GM12878 (cell line): ENCODE measurements around the gene DLX5. TPM values are rescaled to one million over a fixed set of nuclear protein-coding genes. Genes with fewer than 3 reads are reported as not detected.

Experiments
- ATAC-seq: fragments of 200-7000 bp; cut with Tn5 transposase; 3 replicates; pipeline ENCODE4 v1.9.1; 2020; ENCODE audit warnings: mild to moderate bottlenecking, moderate library complexity
- BruUV-seq: library from RNA; stranded (reverse); fragments of 400-500 nt; replicated peaks from 2 replicates; lab custom pipeline; 2021; lab: Mats Ljungman, UMichigan
- CTCF ChIA-PET: fragments of 300-600 bp; sonication (Branson Sonifier 250); formaldehyde crosslinking; extraction: SDS; loops from one replicate; lab custom pipeline; 2021; ENCODE audit warnings: inconsistent platforms; lab: Yijun Ruan, JAX
- POLR2A ChIA-PET: fragments of 350-600 bp; formaldehyde crosslinking; extraction: SDS; loops from one replicate; lab custom pipeline; 2021; ENCODE audit warnings: inconsistent platforms; lab: Charles Lee
- RAD21 ChIA-PET: fragments of 300-600 bp; sonication (Branson Sonifier 250); formaldehyde crosslinking; loops from one replicate; lab custom pipeline; 2023; ENCODE audit warnings: antibody characterized with exemption; ENCODE audit not compliant: unreplicated experiment; lab: Charles Lee
- SMC1A ChIA-PET: fragments of 300-600 bp; sonication (Branson Sonifier 250); formaldehyde crosslinking; loops from one replicate; lab custom pipeline; 2023; ENCODE audit not compliant: unreplicated experiment, uncharacterized antibody; lab: Charles Lee
- DNase-seq: peaks from one replicate; pipeline ENCODE4 v3.0.0-alpha.2; 2011; ENCODE audit warnings: low read depth, low spot score
- FAIRE-seq: peaks from 3 replicates; lab custom pipeline; 2011; peaks lifted over from hg19 to GRCh38; lab: Jason Lieb, UNC
- H2AFZ ChIP-seq: 2 replicates; pipeline ENCODE4 v1.6.0; 2011; ENCODE audit warnings: low read depth, low read length, control low read depth; ENCODE audit not compliant: control insufficient read depth
- H3K27ac ChIP-seq: 2 replicates; pipeline ENCODE4 v1.5.1; 2011; ENCODE audit warnings: control low read depth; ENCODE audit not compliant: control insufficient read depth, insufficient read depth
- H3K27me3 ChIP-seq, 2 experiments: replicated peaks in 1 of 2; 2 replicates each; pipeline versions ENCODE4 v1.6.0 to v1.6.1; 2011; ENCODE audit warnings: low read length in 1 of 2; ENCODE audit not compliant: control insufficient read depth in 2 of 2, insufficient read depth in 2 of 2
- H3K36me3 ChIP-seq, 2 experiments: 2 replicates each; pipeline ENCODE4 v1.5.1; 2011; ENCODE audit warnings: low read length in 1 of 2; ENCODE audit not compliant: control insufficient read depth in 2 of 2, insufficient read depth in 2 of 2
- H3K4me1 ChIP-seq: 2 replicates; pipeline ENCODE4 v1.6.1; 2011; ENCODE audit warnings: mild to moderate bottlenecking, low read length, moderate library complexity, mixed read lengths; ENCODE audit not compliant: control insufficient read depth, insufficient read depth
- H3K4me2 ChIP-seq: 2 replicates; pipeline ENCODE4 v1.6.0; 2011; ENCODE audit warnings: control low read depth; ENCODE audit not compliant: control insufficient read depth, insufficient read depth
- H3K4me3 ChIP-seq: fragments of 200-600 bp; sonication (generic); 2 replicates; pipeline ENCODE4 v1.5.1; 2016
- H3K79me2 ChIP-seq: 2 replicates; pipeline ENCODE4 v1.6.0; 2011; ENCODE audit warnings: low read length; ENCODE audit not compliant: control insufficient read depth, insufficient read depth
- H3K9ac ChIP-seq: 2 replicates; pipeline ENCODE4 v1.8.0; 2011; ENCODE audit warnings: low read length, control low read depth, mixed read lengths; ENCODE audit not compliant: control insufficient read depth, insufficient read depth
- H3K9me3 ChIP-seq: replicated peaks from 3 replicates; pipeline ENCODE4 v1.5.1; 2011; ENCODE audit warnings: mild to moderate bottlenecking, low read length; ENCODE audit not compliant: control insufficient read depth, insufficient read depth
- H4K20me1 ChIP-seq: 2 replicates; pipeline ENCODE4 v1.6.0; 2011; ENCODE audit not compliant: control insufficient read depth, insufficient read depth
- ATF2 ChIP-seq: IDR thresholded peaks from 2 replicates; pipeline ENCODE4 v1.6.1; 2012; ENCODE audit warnings: low read length, inconsistent platforms
- CHD4 ChIP-seq: fragments of 200-600 bp; sonication (generic); IDR thresholded peaks from 2 replicates; pipeline ENCODE4 v1.6.1; 2016; ENCODE audit warnings: mild to moderate bottlenecking
- CREM ChIP-seq: IDR thresholded peaks from 2 replicates; pipeline ENCODE4 v1.6.1; 2014; ENCODE audit warnings: antibody characterized with exemption, low read depth
- KAT2A ChIP-seq: conservative IDR thresholded peaks from 2 replicates; pipeline ENCODE4 v1.6.1; 2011; ENCODE audit warnings: low read depth, low read length; ENCODE audit not compliant: control insufficient read depth
- REST ChIP-seq: IDR thresholded peaks from 2 replicates; pipeline ENCODE4 v1.6.1; 2012; ENCODE audit warnings: mild to moderate bottlenecking, low read depth, low read length
- SP1 ChIP-seq: IDR thresholded peaks from one replicate; pipeline ENCODE4 v1.6.1; 2011; ENCODE audit warnings: low read depth, low read length
- TARDBP ChIP-seq: IDR thresholded peaks from 2 replicates; pipeline ENCODE4 v1.6.1; 2016; ENCODE audit warnings: borderline replicate concordance
- ZBTB40 ChIP-seq: fragments of 450-650 bp; IDR thresholded peaks from 2 replicates; pipeline ENCODE4 v1.6.1; 2016; ENCODE audit warnings: mild to moderate bottlenecking, moderate library complexity, borderline replicate concordance
- ZNF274 ChIP-seq: IDR thresholded peaks from one replicate; pipeline ENCODE4 v1.8.0; 2011; ENCODE audit not compliant: insufficient read length, insufficient read depth
- ZNF384 ChIP-seq: IDR thresholded peaks from 2 replicates; pipeline ENCODE4 v1.6.1; 2012; ENCODE audit warnings: low read depth, mild to moderate bottlenecking, low read length, improper control_type of control experiment, borderline replicate concordance
- ZNF687 ChIP-seq: fragments of 450-650 bp; IDR thresholded peaks from 2 replicates; pipeline ENCODE4 v1.6.1; 2017; ENCODE audit warnings: mild to moderate bottlenecking, moderate library complexity
- WGBS: methylation state at CpG from one replicate; pipeline ENCODE4 v1.1.6; 2016; ENCODE audit warnings: low lambda C conversion rate; ENCODE audit not compliant: insufficient replicate concordance, insufficient coverage; ENCODE audit errors: missing lambda C conversion rate; 5-methylcytosine and 5-hydroxymethylcytosine counted together
- in situ Hi-C: fragments of 300-500 bp; cut with MboI; formaldehyde crosslinking; loops from 9 replicates; pipeline ENCODE4 v1.14.3; 2018; ENCODE audit warnings: mixed read lengths
- intact Hi-C: fragments of 100-400 bp; cut with micrococcal nuclease; formaldehyde crosslinking; loops from one replicate; pipeline ENCODE4 v1.14.2; 2022; ENCODE audit not compliant: unreplicated experiment
- polyA plus RNA-seq, 11 experiments: library from polyadenylated mRNA; depleted of rRNA in 4 of 11; unstranded in 6 of 11; stranded (reverse) in 5 of 11; fragments of >200 nt; fragmentation: Nextera tagmentation in 4 of 11; fragmentation: Illumina TruSeq in 1 of 11; extraction: Ambion mirVana in 4 of 11; extraction: Trizol in 1 of 11; gene quantifications; 1 replicate in 1 of 11; 2 replicates in 10 of 11; pipeline versions ENCODE4 v1.2.1 to v1.2.3, GENCODE V29; 2011 to 2016; ENCODE audit warnings: inconsistent platforms in 2 of 11, missing spikeins in 2 of 11, low read depth in 1 of 11
- total RNA-seq, 4 experiments: library from RNA; depleted of rRNA in 3 of 4; stranded (reverse); fragments of >200 nt in 3 of 4; fragmentation: Illumina TruSeq in 1 of 4; extraction: Trizol in 1 of 4; gene quantifications; 2 replicates each; pipeline versions ENCODE4 v1.2.1 to v1.2.3, GENCODE V29; 2013 to 2021

Gene DLX5
- total and polyA plus RNA-seq, 10 of the 15 experiments (the other 5 are each of a cell fraction or from before 2014, with no cell fraction given) = not detected

GRCh38 chr7:96997512-96998032 is 27.1 kb downstream of the DLX5 start:
- intact Hi-C loops (no loop called here), in situ Hi-C loops (no loop called here)
- no peaks in the 10 kb centered on the region for H3K4me1 ChIP-seq
- SMC1A ChIA-PET = no interaction called here
- no TSS peak for BruUV-seq
- FAIRE-seq = no peak
- H3K4me3 ChIP-seq = no peak overlapping the region
- H3K27me3 ChIP-seq = peaks cover 14 to 26% of the 10 kb centered on the region in 2 experiments
- H3K9ac ChIP-seq = no peak overlapping the region
- CTCF ChIA-PET = no interaction called here
- H2AFZ ChIP-seq = no peak overlapping the region
- POLR2A ChIA-PET = no interaction called here
- no peak for ATAC-seq
- no peak for DNase-seq
- RAD21 ChIA-PET = no interaction called here
- H3K9me3 ChIP-seq = no peaks in the 10 kb centered on the region; the same call in 2 of the 3 replicates
- H4K20me1 ChIP-seq = no peaks in the 10 kb centered on the region; the same call in 1 of the 2 replicates
- WGBS = 36% methylated on average over 23 of the region's 23 CpGs
- no peak overlapping the region for H3K27ac ChIP-seq
- H3K4me2 ChIP-seq = no peak overlapping the region
- H3K36me3 ChIP-seq = no peaks in the 10 kb centered on the region
- no peaks in the 10 kb centered on the region for H3K79me2 ChIP-seq
- TF ChIP-seq KAT2A (no peak), TARDBP (no peak), SP1 (no peak), ZNF384 (no peak), REST (no peak), ZNF274 (no peak), CREM (no peak), ZBTB40 (no peak), ATF2 (no peak), CHD4 (no peak), ZNF687 (no peak)
